Naive thymus-derived CD4-positive, alpha-beta T cell (primary cell): Measurements from ENCODE around the gene SHISA4. TPM values are rescaled to one million over a fixed set of nuclear protein-coding genes. Genes with fewer than 3 reads are reported as not detected.

ENCODE experiments used
- ATAC-seq: fragments of 150-1000 bp; cut with Tn5 transposase; 2 replicates; pipeline ENCODE4 v1.10.0; 2021; ENCODE audit warnings: mild to moderate bottlenecking, moderate library complexity
- CTCF ChIA-PET: fragments of 350-600 bp; sonication (Branson Sonifier 250); formaldehyde crosslinking; loops from one replicate; lab custom pipeline; 2021; ENCODE audit warnings: antibody characterized with exemption; lab: Charles Lee
- POLR2A ChIA-PET: fragments of 350-600 bp; sonication (Branson Sonifier 250); formaldehyde crosslinking; loops from one replicate; lab custom pipeline; 2021; ENCODE audit warnings: antibody characterized with exemption, inconsistent platforms; lab: Charles Lee
- DNase-seq, 9 donors: peaks; one replicate each; pipeline versions ENCODE4 v3.0.0 to v3.0.0-alpha.2; 2020 to 2022; ENCODE audit warnings: mixed read lengths in 1 of 9
- H3K27ac ChIP-seq: one replicate; pipeline ENCODE4 v1.7.0; 2013; ENCODE audit warnings: mild to moderate bottlenecking, low read depth, low read length, moderate library complexity
- H3K27me3 ChIP-seq, 2 donors: one replicate each; pipeline ENCODE4 v1.7.0; 2013; ENCODE audit warnings: low read length in 2 of 2, mild to moderate bottlenecking in 2 of 2, moderate library complexity in 2 of 2; ENCODE audit not compliant: control insufficient read depth in 2 of 2, insufficient read depth in 2 of 2
- H3K36me3 ChIP-seq, 3 experiments: 1 replicate in 2 of 3; 2 replicates in 1 of 3; pipeline ENCODE4 v1.7.0; 2013; ENCODE audit warnings: low read length in 3 of 3, mild to moderate bottlenecking in 3 of 3, moderate library complexity in 1 of 3; ENCODE audit not compliant: insufficient read depth in 3 of 3, control insufficient read depth in 2 of 3
- H3K4me1 ChIP-seq, 2 donors: one replicate each; pipeline ENCODE4 v1.7.0; 2013; ENCODE audit warnings: low read length in 2 of 2, mild to moderate bottlenecking in 2 of 2, moderate library complexity in 1 of 2; ENCODE audit not compliant: control insufficient read depth in 2 of 2, insufficient read depth in 2 of 2
- H3K4me3 ChIP-seq: 2 replicates; pipeline ENCODE4 v1.7.0; 2013; ENCODE audit warnings: mild to moderate bottlenecking, low read length
- H3K9me3 ChIP-seq, 3 experiments: 1 replicate in 2 of 3; 2 replicates in 1 of 3; pipeline ENCODE4 v1.7.0; 2013; ENCODE audit warnings: low read length in 3 of 3; ENCODE audit not compliant: control insufficient read depth in 2 of 3
- H3K27ac Mint-ChIP-seq, 9 donors: one replicate each; pipeline ENCODE4 v1.8.0; 2020 to 2022; ENCODE audit warnings: mixed read lengths in 9 of 9, mild to moderate bottlenecking in 8 of 9, moderate library complexity in 5 of 9, inconsistent platforms in 2 of 9
- H3K27me3 Mint-ChIP-seq, 5 donors: one replicate each; pipeline ENCODE4 v1.8.0; 2021 to 2022; ENCODE audit warnings: mixed read lengths in 5 of 5, mild to moderate bottlenecking in 1 of 5
- H3K36me3 Mint-ChIP-seq, 5 donors: one replicate each; pipeline ENCODE4 v1.8.0; 2020 to 2022; ENCODE audit warnings: mixed read lengths in 5 of 5, mild to moderate bottlenecking in 3 of 5, inconsistent platforms in 1 of 5
- H3K4me1 Mint-ChIP-seq, 7 donors: one replicate each; pipeline ENCODE4 v1.8.0; 2020 to 2022; ENCODE audit warnings: mixed read lengths in 7 of 7, mild to moderate bottlenecking in 3 of 7, inconsistent platforms in 1 of 7
- H3K4me3 Mint-ChIP-seq, 10 donors: one replicate each; pipeline ENCODE4 v1.8.0; 2020 to 2022; ENCODE audit warnings: mild to moderate bottlenecking in 10 of 10, mixed read lengths in 10 of 10, moderate library complexity in 6 of 10, inconsistent platforms in 2 of 10
- H3K9me3 Mint-ChIP-seq, 11 donors: one replicate each; pipeline ENCODE4 v1.8.0; 2020 to 2022; ENCODE audit warnings: mixed read lengths in 11 of 11, mild to moderate bottlenecking in 4 of 11, inconsistent platforms in 1 of 11, moderate library complexity in 1 of 11
- intact Hi-C, 2 donors: fragments of 100-400 bp; cut with micrococcal nuclease; formaldehyde crosslinking; loops; one replicate each; pipeline ENCODE4 v1.15.1; 2023
- polyA plus RNA-seq, 2 donors: library from polyadenylated mRNA; unstranded; fragments of 300-500 nt; fragmentation: Illumina TruSeq; gene quantifications; one replicate each; pipeline ENCODE4 v1.2.3, GENCODE V29; 2021
- total RNA-seq, 6 experiments: library from RNA in 5 of 6; stranded (reverse) in 5 of 6; gene quantifications; 1 replicate in 5 of 6; 2 replicates in 1 of 6; pipeline ENCODE4 v1.2.3 and lab custom pipeline; 2021 to 2026

The SHISA4 gene
- total and polyA plus RNA-seq, 7 experiments from 2014 or later = 0.30 to 1.4 (median 0.66) TPM; not detected in 2

GRCh38 chr1:201905234-201905890 is 16.7 kb downstream of the SHISA4 start:
- H3K36me3 Mint-ChIP-seq = no peaks in the 10 kb centered on the region
- no peak for DNase-seq
- Histone ChIP-seq H3K9me3 (no peaks in the 10 kb centered on the region), H3K4me1 (no peaks in the 10 kb centered on the region), H3K27ac (no peak overlapping the region), H3K4me3 (no peak overlapping the region), H3K27me3 (no peaks in the 10 kb centered on the region), H3K36me3 (no peaks in the 10 kb centered on the region)
- no peaks in the 10 kb centered on the region for H3K9me3 Mint-ChIP-seq
- peaks cover 0 to 5% (median 0%) of the 10 kb centered on the region in 7 donors for H3K4me1 Mint-ChIP-seq
- intact Hi-C loops = no loop called here
- H3K27me3 Mint-ChIP-seq = peaks cover 0 to 10% (median 3%) of the 10 kb centered on the region in 5 donors
- ChIA-PET CTCF (interaction anchor here (1.1 kb wide), 1 partner anchor 20 kb away, joined by 3 read pairs; no protein-coding TSS in a partner anchor), POLR2A (no interaction called here)
- no peak for ATAC-seq
- H3K4me3 Mint-ChIP-seq = no peak overlapping the region
- H3K27ac Mint-ChIP-seq = no peak overlapping the region

- intact Hi-C loops = no loop called here
- POLR2A ChIA-PET = no interaction called here
Observed at GRCh38 chr1:201906336-201906735, 17.6 kb downstream of the SHISA4 start.

GRCh38 chr1:201907621-201908020 is 18.9 kb downstream of the SHISA4 start:
- Histone ChIP-seq H3K36me3 (no peaks in the 10 kb centered on the region), H3K27ac (no peak overlapping the region), H3K27me3 (no peaks in the 10 kb centered on the region), H3K4me3 (no peak overlapping the region), H3K4me1 (no peaks in the 10 kb centered on the region), H3K9me3 (no peaks in the 10 kb centered on the region)
- H3K27ac Mint-ChIP-seq = no peak overlapping the region
- ChIA-PET POLR2A (no interaction called here), CTCF (no interaction called here)
- H3K27me3 Mint-ChIP-seq = peaks cover 0 to 11% (median 0%) of the 10 kb centered on the region in 5 donors
- peaks cover 0 to 5% (median 0%) of the 10 kb centered on the region in 7 donors for H3K4me1 Mint-ChIP-seq
- H3K4me3 Mint-ChIP-seq = no peak overlapping the region
- intact Hi-C loops = no loop called here
- no peaks in the 10 kb centered on the region for H3K9me3 Mint-ChIP-seq
- ATAC-seq = no peak
- no peaks in the 10 kb centered on the region for H3K36me3 Mint-ChIP-seq
- DNase-seq = no peak

More at GRCh38 chr1:201906336-201906735, 17.6 kb downstream of the SHISA4 start:
- no peaks in the 10 kb centered on the region for H3K9me3 Mint-ChIP-seq
- H3K36me3 ChIP-seq = no peaks in the 10 kb centered on the region
- peaks cover 0 to 11% (median 0%) of the 10 kb centered on the region in 5 donors for H3K27me3 Mint-ChIP-seq
- H3K4me1 ChIP-seq = no peaks in the 10 kb centered on the region
- ATAC-seq (no peak), DNase-seq (no peak)
- H3K27ac Mint-ChIP-seq = no peak overlapping the region
- H3K27me3 ChIP-seq = no peaks in the 10 kb centered on the region
- no peaks in the 10 kb centered on the region for H3K9me3 ChIP-seq
- H3K36me3 Mint-ChIP-seq = no peaks in the 10 kb centered on the region
- CTCF ChIA-PET = interaction anchor here (1.1 kb wide), 1 partner anchor 19 kb away, joined by 3 read pairs; no protein-coding TSS in a partner anchor
- no peak overlapping the region for H3K27ac ChIP-seq
- peaks cover 0 to 5% (median 0%) of the 10 kb centered on the region in 7 donors for H3K4me1 Mint-ChIP-seq
- no peak overlapping the region for H3K4me3 Mint-ChIP-seq
- no peak overlapping the region for H3K4me3 ChIP-seq

GRCh38 chr1:201911826-201912571 is 23.3 kb downstream of the SHISA4 start:
- POLR2A ChIA-PET = no interaction called here
- Mint-ChIP-seq H3K27me3 (peaks cover 0 to 17% (median 15%) of the 10 kb centered on the region in 5 donors), H3K9me3 (no peaks in the 10 kb centered on the region), H3K36me3 (no peaks in the 10 kb centered on the region), H3K4me1 (no peaks in the 10 kb centered on the region), H3K27ac (no peak overlapping the region), H3K4me3 (no peak overlapping the region)
- intact Hi-C loops = no loop called here
- Histone ChIP-seq H3K36me3 (no peaks in the 10 kb centered on the region), H3K27me3 (no peaks in the 10 kb centered on the region), H3K9me3 (no peaks in the 10 kb centered on the region), H3K27ac (no peak overlapping the region), H3K4me1 (no peaks in the 10 kb centered on the region), H3K4me3 (no peak overlapping the region)
- ATAC-seq (no peak), DNase-seq (no peak)
- CTCF ChIA-PET = no interaction called here

GRCh38 chr1:201912832-201913231 is 24.1 kb downstream of the SHISA4 start:
- H3K4me3 Mint-ChIP-seq = no peak overlapping the region
- Histone ChIP-seq H3K27me3 (no peaks in the 10 kb centered on the region), H3K4me1 (no peaks in the 10 kb centered on the region), H3K27ac (no peak overlapping the region), H3K4me3 (no peak overlapping the region), H3K9me3 (no peaks in the 10 kb centered on the region), H3K36me3 (no peaks in the 10 kb centered on the region)
- no peaks in the 10 kb centered on the region for H3K9me3 Mint-ChIP-seq
- DNase-seq (no peak), ATAC-seq (no peak)
- H3K27ac Mint-ChIP-seq = no peak overlapping the region
- intact Hi-C loops = no loop called here
- CTCF ChIA-PET = no interaction called here
- no peaks in the 10 kb centered on the region for H3K36me3 Mint-ChIP-seq
- POLR2A ChIA-PET = no interaction called here
- peaks cover 0 to 18% (median 15%) of the 10 kb centered on the region in 5 donors for H3K27me3 Mint-ChIP-seq
- H3K4me1 Mint-ChIP-seq = no peaks in the 10 kb centered on the region

GRCh38 chr1:201914456-201915235 is 25.9 kb downstream of the SHISA4 start:
- Histone ChIP-seq H3K4me3 (no peak overlapping the region), H3K9me3 (no peaks in the 10 kb centered on the region), H3K36me3 (no peaks in the 10 kb centered on the region), H3K27me3 (no peaks in the 10 kb centered on the region), H3K4me1 (no peaks in the 10 kb centered on the region), H3K27ac (no peak overlapping the region)
- no peak for ATAC-seq
- H3K4me3 Mint-ChIP-seq = no peak overlapping the region
- ChIA-PET POLR2A (no interaction called here), CTCF (no interaction called here)
- no peak overlapping the region for H3K27ac Mint-ChIP-seq
- intact Hi-C loops = no loop called here
- no peaks in the 10 kb centered on the region for H3K36me3 Mint-ChIP-seq
- H3K27me3 Mint-ChIP-seq = peaks cover 0 to 22% (median 15%) of the 10 kb centered on the region in 5 donors
- no peaks in the 10 kb centered on the region for H3K4me1 Mint-ChIP-seq
- DNase-seq = no peak
- H3K9me3 Mint-ChIP-seq = no peaks in the 10 kb centered on the region
